HG03103 (cell line): Measurements from ENCODE around the gene CCDC187.

Source experiments
- ATAC-seq: cut with Tn5 transposase; IDR thresholded peaks from one replicate; pipeline ENCODE4 v1.9.1; 2021; ENCODE audit warnings: low read depth; ENCODE audit not compliant: unreplicated experiment

CCDC187 gene

DNA sequence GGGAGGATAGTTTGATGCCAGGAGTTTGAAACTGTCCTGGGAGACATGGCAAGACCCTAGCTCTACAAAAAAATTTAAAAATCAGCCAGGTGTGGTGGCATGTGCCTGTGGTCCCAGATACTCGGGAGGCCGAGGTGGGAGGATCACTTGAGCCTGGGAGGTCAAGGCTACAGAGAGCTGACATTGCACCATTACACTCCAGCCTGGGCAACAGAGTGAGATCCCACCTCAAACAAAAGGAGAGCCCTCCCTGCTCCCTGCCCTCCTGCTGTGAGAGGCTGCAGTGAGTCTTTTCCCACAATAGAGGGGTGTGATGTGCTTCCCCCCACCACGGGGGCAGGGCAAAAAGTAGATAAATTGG, 10.1 kb upstream of the CCDC187 start:
- ATAC-seq = no peak

DNA sequence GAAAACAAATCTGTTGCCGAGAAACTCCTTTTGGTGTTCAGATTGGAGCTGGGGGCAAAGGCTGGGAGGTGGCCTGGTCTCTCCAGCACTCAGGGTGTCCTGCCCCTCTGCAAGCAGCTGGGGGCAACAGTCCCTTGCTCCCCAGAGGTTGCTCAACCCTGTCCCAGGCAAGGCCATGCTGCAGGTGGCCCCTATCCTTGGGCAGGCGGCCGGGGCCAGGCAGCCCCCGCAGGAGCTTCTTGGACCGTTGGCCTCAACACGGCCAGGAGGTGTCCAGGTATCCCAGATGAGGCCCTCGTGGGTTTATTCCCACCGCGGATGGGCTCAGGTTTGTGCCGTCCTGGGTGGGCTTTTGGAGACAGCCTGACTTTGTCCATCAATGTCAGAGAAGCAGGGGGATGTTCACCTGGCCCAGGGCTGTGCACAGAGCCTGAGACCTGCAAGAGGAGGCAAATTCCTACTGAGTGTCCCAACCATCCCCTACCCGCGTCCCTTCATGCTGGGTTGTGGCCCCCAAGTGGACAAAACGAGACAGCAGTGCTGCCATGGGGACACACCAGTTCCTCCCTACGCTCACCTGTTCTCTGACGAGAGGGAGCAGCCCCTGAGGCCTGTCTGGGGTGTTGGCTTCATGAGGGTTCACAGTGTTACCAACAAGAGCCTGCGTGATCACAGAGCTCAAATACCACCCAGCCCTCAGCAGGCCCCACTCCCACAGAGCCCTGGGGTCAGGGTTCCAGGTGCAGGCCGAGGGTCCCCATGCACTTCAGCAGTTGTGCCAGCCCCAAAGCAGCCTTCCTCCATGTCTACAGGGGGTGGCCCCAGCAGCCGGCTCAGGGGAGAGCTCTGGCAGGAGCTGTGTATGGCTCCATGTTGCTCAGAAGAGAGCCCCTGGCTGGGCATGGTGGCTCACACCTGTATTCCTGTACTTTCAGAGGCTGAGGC, 9.5 kb upstream of the CCDC187 start:
- ATAC-seq = no peak

DNA sequence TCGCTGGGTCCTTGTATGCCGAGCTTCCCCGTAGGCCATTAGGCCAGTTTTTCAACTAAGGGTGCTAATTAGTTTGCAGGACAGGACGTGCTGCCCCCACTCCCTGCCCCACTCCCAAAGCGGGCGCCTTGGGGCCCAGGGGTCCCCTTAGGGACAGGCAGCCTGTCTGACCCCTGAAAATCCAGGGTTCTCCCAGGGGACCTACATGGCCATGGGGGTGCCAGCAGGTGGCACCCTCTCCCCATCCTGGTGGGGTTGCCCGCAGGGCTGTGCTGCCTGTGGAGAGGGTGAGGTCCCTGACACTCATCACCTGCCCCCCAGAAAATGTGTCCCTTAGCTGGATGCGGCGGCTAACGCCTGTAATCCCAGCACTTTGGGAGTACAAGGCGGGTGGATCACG, 8.5 kb upstream of the CCDC187 start:
- no peak for ATAC-seq

DNA sequence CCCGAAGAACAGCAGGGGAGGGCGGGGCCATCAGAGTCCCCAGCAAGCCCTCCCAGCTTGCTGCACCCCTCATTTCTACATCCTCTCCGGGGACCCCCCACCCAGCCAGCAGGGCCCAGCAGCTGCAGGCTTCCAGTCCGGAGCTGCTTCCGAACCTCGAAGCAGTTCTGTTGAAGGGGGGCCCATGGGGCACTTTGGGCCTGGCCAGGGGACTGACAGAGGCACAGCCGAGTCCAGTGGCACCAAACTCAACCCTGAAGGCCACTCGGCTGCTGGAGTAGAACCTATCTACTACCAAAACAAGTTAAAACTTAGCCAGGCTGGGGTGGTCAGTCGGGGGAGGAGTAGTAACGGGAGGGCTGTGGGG, 8.1 kb upstream of the CCDC187 start:
- no peak for ATAC-seq

DNA sequence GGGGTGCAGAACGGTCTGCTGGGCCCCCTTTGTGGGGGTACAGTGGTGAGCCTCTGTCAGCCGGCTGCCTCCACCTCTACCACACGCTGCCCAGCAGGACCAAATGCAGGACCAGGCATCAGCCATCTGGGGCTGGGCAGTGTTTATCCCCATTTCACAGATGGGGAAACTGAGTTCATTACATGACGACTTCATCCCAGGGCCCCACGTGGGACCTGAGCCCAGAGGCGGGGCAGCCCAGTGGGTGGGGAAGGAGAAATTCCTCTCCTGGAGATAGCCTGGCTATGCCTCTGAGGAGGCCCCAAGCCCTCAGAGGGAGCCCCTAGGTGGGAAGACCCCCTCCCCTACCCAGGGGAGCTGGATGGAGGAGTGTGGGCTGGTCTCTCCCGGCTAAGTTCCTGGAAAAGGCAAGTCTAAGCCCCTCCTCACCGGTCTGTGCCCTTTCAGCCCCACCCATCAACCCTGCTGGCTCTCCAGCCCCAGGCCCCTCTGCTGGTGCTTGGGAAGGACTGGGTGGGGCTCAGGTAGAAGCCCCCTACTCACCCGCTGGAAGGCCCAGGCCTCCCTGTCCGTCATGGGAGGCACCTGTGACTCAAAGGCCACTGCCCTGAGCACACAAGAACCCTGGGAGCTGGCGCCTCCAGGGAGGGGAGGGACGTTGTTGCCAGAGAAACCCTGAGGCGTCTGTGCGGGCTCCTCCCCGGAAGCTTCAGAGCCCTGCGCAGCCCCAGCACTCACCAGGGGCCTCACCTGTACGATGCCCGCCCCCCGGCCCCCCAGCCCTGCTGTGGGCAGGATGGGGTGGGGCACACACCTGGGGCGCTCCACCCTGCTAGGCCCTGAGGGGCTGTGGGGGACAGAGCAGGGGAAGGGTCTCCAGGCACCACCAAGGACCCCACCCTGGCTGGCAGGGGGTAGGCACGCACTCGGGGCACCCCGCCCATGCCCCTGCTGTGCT, 7.4 kb upstream of the CCDC187 start:
- no peak for ATAC-seq

DNA sequence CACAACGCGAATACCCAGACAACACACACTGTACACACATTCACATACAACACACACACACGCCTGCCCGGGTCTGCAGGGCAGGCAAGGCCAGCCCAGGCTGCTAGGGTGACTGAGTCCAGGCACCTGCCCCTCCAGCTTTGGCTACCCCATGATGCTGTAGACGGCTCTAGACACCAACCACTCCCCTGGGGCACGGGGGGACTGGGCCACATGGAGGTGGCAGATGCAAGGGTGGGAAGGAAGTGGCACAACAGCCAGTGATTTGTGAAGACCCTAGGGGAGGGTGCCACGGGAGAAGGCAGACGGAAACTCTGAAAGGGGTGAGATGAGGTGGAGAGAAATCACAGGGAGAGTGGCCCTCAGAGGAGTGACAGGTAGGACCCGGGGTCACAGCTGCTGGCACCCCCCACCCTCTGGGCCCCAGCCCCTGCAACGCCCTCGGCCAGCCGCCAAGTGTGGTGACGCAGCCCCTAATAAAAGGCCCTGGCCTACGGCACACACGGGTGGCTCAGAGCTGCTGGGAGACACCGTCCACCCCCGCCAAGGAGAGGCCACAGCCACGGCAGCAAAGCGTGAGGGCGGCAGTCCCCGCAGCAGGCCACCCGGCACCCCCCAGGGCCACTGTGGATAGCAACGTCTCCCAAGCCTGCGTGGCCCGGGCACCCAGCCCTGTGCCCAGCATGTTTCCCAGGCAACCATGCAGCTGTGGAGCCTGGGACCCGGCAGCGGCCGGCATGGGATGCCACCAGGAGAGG, 6.6 kb upstream of the CCDC187 start:
- ATAC-seq = no peak

DNA sequence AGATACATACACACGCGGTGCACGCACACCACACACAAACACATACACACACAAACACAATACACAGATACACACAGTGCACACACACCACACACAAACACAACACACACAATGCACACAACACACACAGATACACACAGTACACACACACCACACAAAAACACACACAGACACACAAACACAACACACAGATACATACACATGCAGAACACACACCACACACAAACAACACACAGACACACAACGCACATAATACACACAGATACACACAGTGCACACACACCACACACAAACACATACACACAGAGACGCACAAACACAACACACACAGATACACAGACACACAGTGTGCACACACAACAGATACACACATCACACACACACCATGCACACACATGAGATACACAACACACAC, 5.9 kb upstream of the CCDC187 start:
- no peak for ATAC-seq

DNA sequence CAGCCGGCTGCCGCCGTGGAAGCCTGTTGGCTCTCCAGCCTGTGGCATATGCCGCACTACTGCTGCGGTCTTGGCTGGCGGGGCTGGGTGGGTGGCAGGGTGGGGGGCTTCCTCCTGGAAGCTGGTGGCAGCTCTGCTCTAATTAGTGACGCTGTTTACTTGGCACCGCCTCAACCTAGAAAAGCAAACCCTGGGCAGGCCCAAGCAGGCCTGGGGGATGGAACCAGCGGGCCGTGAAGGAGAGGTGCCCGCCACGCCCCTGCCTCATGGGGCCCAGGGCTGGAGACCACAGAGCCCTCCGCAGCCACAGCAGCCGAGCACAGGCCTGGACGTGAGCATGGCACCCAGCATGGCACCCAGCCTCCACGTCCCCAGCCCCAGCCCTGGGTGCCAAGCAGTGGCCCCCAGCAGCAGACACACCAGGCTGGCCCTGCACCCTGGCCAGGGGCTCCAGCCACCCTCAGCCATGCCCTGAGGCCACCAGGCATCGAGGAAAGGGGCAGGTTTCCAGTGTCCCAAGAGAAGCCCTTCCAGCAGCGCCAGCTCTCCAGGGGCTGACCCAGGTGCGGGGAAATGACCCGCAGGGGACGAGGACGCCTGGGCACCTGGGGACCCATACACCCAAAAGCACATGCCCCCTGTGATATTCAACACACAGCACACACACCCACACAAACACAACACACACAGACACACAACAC, 5.4 kb upstream of the CCDC187 start:
- ATAC-seq = no peak

DNA sequence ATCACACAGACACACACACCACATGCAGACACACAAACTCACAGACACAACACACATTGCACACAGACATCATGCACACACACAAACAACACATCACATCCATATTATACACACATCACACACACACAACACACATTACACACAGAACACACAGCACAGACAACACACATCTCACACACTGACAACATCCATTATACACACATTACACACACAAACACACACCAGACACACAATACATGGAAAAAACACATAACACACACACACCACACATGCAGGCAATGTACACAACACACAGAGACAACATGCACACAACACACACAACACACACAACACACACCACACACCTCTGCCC, 4.8 kb upstream of the CCDC187 start:
- ATAC-seq = no peak

DNA sequence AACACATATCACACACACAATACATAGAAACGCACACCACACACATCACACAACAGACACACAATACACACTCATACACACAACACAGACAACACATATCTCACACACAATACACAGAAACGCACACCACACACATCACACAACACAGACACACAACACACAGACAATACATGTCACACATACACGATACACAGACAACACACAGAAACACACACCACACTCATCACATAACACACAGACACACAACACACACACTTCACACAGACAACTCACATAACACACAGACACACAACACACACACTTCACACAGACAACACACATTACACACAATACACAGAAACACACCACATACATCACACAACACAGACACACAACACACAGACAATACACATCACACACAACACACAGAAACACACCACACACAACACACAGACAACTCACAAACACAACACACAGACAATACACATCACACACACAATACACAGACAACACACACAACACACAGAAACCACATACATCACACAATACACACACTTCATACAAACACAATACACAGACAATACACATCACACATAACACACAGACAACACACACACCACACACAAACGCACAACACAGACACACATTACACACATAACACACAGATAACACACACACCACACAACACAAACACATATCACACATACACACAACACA, 4.3 kb upstream of the CCDC187 start:
- no peak for ATAC-seq

DNA sequence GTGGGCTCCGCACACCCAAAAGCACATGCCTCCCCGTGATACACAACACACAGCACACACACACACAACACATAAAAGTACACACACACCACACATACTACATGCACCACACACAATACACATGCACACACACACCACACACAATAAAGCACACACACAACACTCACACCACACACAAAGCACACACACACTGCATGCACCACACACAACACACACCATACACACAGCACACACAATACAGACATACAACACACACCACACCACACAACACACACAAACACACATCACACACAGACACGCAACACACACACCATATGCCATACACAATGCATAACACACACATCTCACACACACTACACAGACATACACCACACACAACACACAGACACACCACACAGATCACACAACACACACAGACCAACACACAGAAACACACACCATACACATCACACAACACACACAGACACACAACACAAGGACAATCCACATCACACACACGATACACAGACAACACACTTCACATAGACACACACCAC, 3.4 kb upstream of the CCDC187 start:
- ATAC-seq = no peak

DNA sequence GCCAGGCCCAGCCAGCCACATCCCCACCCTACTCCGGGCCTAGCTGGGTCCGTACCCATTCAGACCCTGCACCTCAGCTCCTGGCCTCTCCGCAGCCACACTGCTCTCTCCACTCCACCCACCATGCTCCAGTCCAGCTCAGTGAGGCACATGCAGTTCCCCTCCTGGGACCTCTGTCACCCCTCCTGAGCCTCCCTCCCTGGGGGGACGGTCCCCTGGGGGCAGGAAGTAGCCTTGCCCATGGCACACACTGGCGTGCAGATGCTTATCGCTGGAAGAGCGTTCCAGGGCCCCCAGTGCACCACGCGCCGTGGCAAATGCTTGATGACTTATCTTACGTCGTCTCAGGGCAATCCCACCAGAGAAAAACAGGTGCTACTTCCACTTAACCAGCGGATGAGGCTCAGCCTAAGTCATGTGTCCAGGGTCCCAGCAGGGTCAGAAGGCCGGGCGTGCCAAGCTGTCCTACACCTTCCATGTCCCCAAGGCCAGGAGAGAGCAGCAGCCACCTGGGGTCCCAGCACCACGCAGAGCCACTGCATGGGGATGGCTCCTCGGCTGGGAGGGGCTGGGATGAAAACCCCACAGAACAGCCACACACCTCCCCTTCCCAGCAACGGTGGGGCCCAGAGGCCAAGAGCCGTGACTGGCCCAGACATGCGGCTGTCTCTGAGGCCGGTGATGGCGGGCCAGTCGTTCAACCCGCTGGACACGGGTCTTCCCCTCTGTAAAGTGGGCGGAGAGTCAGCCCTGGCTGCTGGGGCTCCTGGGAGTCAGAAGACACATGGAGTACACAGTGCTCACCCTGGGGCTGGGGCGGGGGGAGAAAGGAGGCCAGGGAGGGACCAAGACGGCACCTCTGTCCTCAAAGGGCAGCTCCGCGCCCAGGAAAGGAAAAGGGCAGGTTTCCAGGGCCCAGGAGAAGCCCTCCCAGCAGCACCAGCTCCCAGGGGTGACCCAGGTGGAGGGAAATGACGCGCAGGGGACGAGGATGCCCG, 2.6 kb upstream of the CCDC187 start:
- no peak for ATAC-seq

DNA sequence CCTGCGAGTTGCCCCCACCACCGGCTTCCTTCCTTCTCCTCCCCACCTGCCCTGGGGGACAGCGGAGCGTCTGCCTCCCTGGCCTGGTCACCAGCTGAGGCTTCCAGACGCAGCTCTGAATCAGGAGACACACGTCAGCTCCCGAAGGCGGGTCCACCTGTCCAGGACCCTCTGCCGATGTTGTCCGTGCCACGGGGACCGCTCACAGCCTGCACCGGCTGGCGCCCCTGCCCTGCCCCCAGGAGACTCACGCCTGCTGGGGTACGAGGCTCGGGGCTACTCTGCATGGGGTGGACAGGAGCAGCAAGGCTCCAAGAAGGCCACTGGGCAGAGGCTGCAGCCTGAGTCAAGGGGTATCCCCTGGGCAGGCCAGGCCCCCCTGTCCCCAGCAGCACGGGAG, 1.9 kb upstream of the CCDC187 start:
- no peak for ATAC-seq

DNA sequence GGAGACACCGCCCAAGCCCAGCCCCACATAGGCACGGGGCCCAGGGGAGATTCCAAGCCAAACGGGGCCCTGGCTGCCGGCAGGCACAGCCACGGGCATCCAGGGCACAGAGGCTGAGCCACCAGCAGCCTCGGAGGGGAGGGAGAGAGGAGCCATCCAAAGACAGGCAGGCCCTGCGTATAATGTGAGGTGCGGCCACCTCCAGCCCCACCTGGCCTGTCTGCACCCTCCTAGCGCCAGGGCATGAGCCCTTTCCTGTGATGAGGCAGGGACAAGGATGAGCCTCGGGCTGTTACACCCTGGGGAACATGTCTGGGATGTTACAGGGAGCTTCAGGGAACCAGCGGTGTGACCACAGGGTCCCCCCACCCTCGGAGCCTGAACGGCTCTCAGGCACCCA, 1.1 kb upstream of the CCDC187 start:
- no peak for ATAC-seq

DNA sequence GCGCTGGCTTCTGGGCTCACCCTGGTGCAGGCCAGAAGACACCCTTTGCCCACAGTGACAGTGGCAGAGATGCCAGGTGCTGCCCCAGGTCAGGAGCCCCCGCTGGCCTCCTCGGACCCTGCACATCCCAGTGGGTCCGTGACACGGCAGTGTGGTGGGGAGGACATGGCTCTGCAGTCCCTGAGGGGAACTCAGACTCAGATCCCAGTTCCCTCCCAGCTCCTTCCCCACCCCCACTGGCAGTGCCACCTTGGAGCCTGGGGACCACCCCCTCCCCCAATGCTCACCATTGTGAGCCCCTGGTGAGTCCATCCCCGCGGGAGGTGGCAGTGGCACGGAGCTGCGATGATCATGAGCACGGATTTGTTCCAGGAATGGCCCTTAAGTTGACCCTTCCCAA, 562 bp upstream of the CCDC187 start:
- ATAC-seq = no peak

DNA sequence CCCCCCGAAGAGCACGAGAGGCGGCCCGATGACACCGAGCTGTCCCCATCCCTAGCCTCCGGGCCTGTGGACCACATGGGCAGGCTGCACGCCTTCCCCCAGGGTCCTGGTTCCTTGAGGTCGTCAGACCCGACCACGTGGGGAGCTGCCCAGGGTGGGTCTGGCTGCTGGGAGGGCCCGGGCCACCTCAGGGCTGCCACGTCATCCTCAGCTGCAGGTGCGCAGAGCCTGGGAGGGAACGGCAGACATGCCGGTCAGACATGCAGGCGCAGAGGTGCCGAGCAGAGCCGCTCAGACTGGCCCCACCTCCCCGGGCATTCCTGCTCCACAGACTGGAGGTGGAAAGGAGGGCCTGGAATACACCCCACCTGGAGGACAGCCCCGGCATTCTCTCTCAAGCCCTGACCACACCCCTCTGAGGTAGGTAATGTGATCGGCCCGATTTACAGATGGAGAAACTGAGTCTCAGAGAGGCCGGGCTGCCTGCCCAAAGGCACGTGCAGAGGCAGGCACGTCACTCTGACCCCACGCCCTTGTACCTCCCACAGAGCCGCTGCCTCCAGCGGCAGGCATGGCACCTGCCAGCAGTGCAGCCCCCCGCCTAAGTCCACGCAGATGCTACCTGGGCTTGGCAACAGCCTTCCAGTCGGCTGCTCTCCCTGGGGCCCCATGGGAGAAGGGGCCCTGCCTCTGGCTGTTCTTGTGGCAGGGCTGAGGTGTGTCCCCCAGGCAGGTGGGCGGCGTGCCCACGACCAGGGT, 649 bp downstream of the CCDC187 start:
- ATAC-seq = no peak

DNA sequence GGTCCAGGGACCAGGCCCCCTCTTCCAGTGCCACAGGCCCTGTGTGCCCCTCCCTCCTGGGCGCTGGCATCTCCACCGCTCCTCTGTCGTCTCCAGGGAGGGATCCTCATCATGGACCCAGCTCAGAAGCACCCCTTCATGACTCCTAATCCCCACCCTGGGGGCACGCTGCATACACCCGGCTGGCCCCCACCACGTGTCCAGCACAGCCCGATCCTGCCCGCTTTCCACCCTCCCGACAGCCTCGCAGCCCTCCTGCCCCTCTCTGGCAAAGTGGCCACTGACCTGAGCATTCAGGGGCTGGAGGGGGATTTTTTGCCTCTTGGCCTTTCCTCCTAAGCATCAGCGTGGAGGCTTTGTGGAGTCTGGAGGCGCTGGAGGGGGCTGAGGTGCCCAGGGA, 1.4 kb downstream of the CCDC187 start:
- no peak for ATAC-seq

DNA sequence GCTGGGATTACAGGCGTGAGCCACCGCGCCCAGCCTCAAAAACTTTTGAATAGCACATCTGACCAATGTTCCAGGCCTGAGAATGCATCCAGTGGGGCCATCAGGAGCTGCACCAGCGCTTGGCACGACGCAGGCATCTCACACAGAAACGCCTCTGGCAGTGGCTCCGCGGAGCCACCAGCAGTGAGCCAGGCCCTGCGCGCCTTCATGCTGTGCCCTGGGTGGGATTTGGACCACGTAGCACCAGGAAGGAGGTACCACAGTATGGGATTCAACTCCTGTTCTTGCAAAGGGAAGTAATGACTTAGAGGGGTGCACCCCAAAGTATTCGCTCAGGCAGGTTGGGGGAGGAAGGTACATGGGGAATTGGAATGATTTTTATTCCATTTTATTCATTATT, 3.0 kb downstream of the CCDC187 start:
- ATAC-seq = no peak
